CD4-positive, alpha-beta T cell treated with Interleukin-15 for 4 hours (primary cell): ENCODE measurements around the gene SRGAP1.
"Not testable (repeated sequence)": the region's sequence is repeated elsewhere in the genome, so short reads cannot be mapped to it uniquely, and the experiment has no call there.

Experiments used
- DNase-seq: peaks from one replicate; pipeline ENCODE4 v3.0.0-alpha.2; 2020; ENCODE audit warnings: low spot score

SRGAP1 gene

DNA sequence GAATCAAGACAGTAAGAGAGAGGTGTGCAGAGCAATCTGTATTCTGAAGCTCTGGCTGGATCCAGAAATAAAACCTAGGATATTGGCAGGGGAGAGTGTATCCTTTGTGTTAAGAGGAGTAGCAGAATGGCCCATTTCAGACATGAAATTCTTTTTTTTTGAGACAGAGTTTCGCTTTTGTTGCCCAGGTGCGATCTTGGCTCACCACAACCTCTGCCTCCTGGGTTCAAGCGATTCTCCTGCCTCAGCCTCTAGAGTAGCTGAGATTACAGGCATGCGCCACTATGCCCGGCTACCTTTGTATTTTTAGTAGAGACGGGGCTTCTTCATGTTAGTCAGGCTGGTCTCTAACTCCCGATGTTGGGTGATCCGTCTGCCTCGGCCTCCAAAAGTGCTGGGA is 6.1 kb upstream of the SRGAP1 start:
- no peak for DNase-seq

DNA sequence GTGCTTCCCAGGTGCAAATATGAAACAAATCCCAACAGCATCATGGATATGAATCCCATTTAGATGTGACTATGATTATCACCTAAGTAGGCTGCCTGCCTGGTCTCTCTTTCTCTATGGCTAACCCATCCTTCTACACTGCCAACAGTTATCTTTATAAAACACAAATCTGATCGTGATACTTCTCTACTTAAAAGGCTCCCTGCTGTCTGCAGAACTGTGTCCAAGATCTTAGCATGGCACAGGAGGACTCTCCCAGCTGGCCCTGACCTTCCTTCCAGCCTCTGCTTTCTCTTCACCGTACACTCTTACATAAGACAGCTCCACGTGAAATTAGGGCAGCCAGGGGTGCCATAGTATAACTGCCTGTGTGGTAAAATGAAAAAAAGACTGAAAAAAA is 3.5 kb upstream of the SRGAP1 start:
- no peak for DNase-seq

DNA sequence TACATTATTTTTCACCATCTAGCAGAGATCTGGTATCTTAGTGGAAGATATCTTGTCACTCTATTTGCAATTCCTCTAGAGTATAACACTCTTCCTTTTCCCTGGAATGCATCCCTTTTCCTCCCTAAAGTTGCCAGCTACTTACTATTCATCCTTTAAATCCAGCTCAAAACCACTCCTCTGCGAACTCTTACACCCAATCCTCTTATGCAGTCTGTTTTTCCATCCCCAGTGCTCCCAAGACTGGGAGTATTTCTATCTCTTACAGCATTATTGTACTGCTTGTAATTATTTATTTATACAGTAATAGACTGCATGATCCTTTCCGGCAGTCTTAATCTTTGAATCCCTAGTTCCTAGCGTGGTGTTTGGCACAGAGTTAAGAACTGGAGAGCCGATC is 2.9 kb upstream of the SRGAP1 start:
- DNase-seq, result no peak

DNA sequence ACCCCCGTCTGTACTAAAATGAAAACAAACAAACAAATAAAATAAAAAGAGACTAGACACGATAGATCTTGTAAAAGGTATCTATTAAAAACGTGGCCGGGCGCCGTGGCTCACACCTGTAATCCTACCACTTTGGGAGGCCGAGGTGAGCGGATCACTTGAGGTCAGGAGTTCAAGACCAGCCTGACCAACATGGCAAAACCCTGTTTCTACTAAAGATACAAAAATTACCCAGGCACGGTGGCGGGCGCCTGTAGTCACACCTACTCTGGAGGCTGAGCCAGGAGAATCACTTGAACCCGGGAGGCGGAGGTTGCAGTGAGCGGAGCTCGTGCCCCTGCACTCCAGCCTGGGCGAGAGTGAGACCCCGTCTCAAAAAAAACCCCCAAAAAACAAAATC is 1.8 kb upstream of the SRGAP1 start:
- not testable (repeated sequence) for DNase-seq

GRCh38 chr12:63843254-63843720 is 1.2 kb upstream of the SRGAP1 start:
- DNase-seq, result peak; percentile 1

GRCh38 chr12:63843721-63844390 is 644 bp upstream of the SRGAP1 start:
- DNase-seq, result peak; percentile 74

DNA sequence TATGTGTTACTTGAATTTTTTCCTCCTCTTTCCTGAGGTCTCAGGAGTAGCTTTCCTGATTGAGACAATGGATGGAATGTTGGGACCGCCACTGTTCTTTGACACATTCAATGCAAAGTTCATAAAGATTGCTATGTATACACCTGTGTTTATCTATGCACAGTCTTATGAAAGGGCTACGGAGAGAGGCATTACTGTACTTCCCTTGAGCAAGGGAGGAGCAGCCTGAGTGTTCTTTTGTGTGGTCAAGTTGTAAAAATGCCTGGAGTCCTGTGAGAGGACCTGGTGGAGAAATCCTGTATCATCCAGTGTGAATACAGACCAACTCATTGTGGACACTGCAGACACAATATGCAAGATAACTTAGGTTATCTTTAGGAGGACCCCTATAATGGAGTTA is 1.2 kb downstream of the SRGAP1 start:
- DNase-seq, result no peak

- DNase-seq, result no peak
Observed at GRCh38 chr12:63846238-63846967, 1.9 kb downstream of the SRGAP1 start.

GRCh38 chr12:63848450-63848849 is 4.0 kb downstream of the SRGAP1 start:
- no peak for DNase-seq

- DNase-seq, result no peak
Observed at GRCh38 chr12:63849106-63849620, 4.7 kb downstream of the SRGAP1 start.

DNA sequence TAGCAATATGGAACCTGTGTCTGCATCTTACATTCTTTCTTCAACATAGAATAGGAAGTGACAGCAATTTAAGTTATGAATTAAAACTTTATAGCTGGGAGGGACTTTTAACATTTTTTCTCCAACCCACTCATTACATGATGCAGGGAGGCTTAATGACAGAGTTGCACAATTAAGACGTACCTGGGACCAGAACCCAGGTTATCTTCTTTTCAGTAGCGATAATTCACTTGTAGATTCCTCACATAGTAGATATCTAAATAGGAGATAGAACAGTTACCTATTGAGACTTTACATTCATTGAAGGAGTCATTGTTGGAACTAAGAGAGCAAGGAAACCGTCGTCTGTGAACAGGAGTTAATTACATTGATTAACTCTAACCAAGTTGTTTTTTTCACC is 5.1 kb downstream of the SRGAP1 start:
- DNase-seq, result no peak

DNA sequence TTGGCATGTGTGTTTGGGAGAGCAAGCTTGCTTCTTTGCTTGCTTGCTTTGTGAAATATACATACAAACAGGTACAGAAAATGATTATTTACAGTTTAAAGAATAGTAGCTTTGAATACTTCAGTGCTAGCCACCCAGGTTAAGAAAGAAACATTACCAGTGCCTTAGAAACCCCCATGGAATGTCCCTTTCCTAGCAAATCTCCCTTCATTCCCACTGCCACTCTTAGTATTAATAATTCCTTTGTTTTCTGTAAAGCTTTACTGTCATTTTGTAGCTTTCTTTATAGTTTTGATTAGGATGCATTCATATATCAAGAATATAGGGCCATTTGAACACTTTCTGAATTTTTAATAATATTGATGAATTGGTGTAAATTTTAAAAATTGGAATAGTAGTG is 9.5 kb downstream of the SRGAP1 start:
- DNase-seq, result no peak

GRCh38 chr12:63855299-63855698 is 10.8 kb downstream of the SRGAP1 start:
- DNase-seq, result no peak

GRCh38 chr12:63857771-63858670 is 13.5 kb downstream of the SRGAP1 start:
- DNase-seq, result no peak

DNA sequence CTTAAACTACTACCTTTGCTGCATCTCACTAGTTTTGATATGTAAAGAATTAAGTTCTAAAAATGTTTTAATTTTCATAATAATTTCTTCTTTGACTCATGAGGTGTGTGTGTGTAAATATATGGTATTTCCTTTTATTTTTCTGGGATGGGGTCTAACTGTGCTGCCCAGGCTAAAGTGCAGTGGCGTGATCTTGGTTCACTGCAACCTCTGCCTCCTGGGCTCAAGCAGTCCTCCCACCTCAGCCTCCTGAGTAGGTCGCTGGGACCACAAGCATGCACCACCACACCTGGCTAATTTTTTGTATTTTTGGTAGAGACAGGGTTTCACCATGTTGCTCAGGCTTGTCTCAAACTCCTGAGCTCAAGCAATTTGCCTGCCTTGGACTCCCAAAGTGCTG is 15.4 kb downstream of the SRGAP1 start:
- not testable (repeated sequence) for DNase-seq

- no peak for DNase-seq
Observed at GRCh38 chr12:63862187-63862968, 17.9 kb downstream of the SRGAP1 start.

DNA sequence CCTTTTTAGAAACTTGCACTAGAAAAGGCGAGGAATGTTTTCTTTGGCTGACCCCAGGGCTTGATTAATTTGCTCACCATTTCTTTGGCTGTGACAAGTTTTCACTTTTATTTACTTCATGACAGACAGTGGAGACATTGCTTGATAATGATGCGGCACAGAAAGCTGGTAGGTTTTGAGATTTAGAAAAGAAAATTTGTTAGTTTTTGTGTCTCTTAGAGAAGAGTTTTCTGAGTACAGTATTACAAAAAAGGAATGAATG is 18.4 kb downstream of the SRGAP1 start:
- DNase-seq, result no peak

DNA sequence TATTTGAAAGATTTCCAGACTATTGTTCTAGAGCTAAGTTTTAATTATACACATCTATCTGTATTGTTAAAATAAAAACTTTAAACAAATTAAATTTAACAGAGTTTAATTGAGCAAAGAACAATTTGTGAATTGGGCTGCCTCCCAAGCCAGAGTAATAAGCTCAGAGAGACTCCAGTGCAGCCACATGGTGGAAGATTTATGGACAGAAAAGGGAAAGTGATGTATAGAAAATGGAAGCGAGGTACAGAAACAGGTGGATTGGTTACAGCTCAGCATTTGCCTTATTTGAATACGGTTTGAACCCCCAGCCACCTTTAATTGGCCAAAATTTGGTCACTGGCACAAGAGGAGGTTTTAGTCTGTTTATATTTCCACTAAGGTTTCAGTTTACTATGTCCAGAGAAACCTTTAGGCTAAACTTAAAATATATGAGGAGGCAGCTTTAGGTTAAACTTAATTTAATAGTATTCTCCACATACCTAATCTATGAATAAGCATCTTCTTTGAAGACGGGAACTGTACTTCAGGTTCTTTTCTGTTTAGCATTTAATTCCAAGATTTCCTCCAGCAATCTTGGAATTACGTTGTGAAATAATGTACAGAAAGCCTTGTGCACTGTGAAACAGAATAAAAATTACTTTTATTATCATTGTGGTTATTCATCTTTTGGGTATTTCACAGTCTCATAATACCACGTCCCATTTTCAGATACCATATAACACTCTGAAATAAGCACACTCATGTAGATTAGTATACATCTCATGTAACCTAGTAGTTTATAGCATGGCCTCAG is 19.4 kb downstream of the SRGAP1 start:
- DNase-seq, result no peak

DNA sequence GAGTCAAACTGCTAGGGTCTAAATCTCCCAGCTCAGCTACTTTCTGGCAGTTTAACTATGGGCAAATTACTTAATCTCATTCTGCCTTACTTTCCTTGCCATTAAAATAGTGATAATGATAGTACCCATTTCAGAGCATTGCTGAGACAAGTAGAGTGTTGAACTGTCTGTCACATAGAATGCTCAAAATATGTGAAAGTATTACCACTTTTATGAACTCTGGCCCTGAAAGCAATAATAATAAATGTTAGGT is 19.9 kb downstream of the SRGAP1 start:
- DNase-seq, result no peak

- no peak for DNase-seq
Observed at GRCh38 chr12:63865448-63865847, 20.9 kb downstream of the SRGAP1 start.

DNA sequence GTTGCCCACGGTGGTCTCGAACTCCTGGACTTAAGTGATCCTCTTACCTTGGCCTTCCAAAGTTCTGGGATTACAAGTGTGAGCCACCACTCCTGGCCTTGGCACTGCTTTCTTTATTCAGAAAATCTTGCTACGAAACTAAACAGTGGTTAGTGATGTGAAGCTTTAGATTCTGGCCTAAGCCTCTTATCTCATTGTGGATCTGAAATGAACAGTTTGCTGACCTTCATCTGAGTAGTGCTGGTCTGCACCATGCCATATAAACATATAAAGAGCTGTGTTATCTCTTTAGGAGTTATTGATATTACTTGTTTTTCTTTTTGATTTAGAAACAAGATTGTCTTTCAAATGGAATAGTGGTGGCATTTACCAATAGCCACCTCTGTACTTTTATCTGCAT is 22.6 kb downstream of the SRGAP1 start:
- DNase-seq, result no peak
